GM21447 (cell line): ENCODE data around the gene NEO1.

Source experiments
- ATAC-seq: cut with Tn5 transposase; IDR thresholded peaks from one replicate; pipeline ENCODE4 v1.9.1; 2021; ENCODE audit not compliant: unreplicated experiment

NEO1 gene

DNA sequence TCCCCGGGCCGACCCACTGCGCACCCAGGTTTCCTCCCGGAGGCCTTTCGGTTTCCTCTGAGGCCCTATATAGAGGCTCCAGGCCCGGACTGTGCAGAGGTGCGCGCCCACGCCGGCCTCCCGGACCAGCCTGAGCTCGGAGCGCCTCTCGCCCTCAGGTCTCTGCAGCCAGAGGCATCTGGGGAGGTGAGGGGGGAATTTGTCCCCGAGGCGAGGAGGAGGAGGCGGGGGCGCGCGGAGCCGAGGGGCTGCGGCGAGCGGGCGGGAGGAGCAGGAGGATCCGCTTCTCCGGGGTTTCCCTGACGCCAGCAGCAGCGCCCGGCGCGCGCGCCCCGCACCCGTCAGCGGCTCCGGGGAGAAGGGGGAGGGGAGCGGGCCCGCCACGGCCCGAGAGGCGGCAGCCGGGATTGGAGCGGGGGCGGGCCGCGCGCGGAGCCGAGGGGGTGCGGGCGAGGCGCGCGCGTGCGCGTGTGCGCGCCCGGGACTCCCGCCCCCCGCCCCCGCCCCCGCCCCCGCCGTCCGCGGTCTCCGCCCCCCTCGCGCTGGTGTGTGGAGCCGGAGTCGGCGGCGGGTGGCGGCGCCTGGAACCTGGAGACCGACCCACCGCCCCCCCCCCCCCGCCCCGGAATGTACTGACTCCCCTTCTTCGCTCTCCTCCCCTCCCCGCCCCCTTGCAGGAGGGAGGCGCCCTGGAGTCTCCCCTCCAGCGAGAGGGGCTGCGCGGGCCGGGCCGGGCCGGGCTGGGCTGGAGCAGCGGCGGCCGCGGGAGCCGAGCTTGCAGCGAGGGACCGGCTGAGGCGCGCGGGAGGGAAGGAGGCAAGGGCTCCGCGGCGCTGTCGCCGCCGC is at the start of gene NEO1:
Gene NEO1, plus strand, starts transcription at position 657 of the 846 bp plus-strand sequence. CDS start 213 bp downstream, outside the sequence.
- ATAC-seq = peak; percentile 60

DNA sequence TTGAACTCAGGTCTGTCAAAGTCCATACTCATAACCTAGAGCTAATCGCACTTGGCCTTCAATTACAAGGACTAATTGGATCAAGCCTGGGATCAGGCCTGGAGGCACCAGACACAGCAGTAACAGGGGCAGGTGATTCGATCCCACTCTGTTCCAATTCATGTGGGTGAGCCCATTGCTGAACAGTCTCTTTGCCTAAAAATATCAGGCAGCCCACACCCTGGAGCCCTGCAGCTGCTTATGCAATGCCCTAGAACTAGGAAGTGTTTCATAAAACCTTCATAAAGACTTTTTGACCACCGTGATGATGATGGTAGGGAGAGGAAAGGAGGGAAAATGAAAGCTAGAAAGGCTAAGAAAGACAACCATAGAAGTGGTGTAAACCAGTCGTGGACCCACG is 47.8 kb upstream of the NEO1 start:
- no peak for ATAC-seq

GRCh38 chr15:73005032-73005431 is 47.2 kb upstream of the NEO1 start:
- no peak for ATAC-seq

DNA sequence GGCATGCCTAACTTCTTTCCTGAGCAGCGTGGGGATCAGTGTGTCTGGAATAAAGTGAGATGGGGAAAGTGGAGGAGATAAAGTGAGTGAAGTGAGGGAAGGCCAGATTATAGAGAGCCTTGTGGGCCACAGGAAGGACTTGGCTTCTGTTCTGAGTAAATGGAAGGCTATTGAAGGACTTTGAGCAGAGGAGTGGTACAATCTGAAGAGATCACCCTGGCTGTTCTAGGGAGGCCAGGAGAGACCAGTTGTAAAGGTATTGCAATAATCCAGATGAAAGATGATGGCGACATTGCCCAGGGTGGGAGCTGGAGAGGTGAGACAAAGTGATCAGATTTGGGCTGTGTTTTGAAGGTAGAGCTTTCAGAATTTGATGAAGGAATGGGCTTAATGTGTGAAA is 46.8 kb upstream of the NEO1 start:
- no peak for ATAC-seq

GRCh38 chr15:73006523-73006922 is 45.7 kb upstream of the NEO1 start:
- ATAC-seq = no peak

- ATAC-seq = no peak
Observed at GRCh38 chr15:73009066-73010056, 42.9 kb upstream of the NEO1 start.

DNA sequence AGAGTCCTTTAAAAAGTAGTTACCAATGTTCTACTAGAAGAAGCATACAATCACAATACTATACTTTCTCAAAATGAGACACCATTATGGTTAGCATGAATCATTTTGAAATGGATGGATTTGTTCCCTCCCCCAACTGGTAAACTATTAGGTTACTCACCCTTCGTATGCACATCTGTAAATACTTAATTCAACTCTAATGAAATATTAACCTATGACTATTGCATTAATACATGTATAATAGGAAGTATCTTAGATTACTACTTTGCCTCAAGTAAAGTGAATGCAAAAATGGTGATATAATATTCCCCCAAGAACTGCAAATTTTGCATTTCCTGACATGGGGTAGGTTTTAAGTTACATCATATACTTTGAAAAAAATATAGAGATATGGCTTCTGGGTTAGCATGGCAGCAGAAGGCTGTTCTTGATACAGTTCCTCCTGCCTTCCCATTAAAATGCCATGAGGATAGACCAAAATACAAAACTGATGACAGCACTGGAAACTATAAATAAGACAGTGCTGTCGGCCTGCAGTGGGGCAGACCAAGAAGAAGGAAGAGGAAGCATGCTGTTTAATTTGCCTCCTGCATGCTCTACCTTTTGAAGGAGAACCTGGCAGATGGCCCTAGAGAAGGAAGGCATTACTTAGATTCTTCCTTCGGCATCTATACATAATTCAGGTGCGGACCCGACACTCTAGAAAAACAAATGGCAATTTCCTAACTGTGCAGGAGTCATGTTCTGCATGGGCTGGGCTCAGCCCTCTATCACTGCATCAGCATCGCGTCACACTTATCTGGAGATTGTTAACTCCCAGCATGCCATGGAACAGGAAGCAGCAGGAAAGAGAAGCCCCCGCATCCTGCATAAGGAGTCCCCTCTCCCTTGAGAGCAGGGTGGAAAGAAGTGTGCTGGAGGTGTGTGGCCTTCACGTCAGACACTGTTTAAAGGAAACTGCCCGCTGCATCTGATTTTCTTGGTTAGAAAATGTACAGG is 41.8 kb upstream of the NEO1 start:
- ATAC-seq = no peak

DNA sequence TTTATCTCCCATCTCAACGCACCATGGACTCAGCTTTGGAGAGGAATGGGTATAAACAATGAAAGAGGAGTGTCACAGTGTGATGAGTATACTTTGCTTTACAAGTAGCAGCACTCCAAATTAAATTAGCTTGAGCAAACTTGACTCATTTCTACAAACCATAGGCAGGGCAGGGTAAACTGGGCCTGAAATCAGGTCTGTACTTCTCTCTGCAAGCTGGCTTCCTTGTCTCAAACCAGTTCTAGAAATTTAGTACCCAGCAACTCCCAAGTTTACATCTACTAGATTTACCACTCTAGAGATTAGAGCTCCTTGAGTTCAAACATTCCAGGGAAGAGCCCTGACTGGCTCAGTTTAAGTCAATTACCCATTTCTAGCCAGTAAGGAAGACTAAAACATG is 37.4 kb upstream of the NEO1 start:
- ATAC-seq = no peak

DNA sequence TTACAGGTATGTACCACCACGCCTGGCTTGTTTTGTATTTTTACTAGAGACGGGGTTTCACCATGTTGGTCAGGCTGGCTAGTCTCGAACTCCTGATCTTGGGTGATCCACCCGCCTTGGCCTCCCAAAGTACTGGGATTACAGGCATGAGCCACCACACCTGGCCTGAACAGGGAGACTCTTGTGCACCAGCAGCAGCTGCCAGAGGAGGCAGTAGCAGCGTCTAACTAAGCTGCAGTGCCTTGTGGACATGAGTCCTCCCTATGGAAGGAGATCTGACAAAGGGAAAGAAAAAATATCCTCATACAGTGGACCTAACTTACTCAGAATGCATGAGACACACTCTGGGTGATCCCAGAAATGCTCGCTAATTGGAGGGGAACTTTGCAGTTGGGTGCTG is 36.8 kb upstream of the NEO1 start:
- no peak for ATAC-seq

DNA sequence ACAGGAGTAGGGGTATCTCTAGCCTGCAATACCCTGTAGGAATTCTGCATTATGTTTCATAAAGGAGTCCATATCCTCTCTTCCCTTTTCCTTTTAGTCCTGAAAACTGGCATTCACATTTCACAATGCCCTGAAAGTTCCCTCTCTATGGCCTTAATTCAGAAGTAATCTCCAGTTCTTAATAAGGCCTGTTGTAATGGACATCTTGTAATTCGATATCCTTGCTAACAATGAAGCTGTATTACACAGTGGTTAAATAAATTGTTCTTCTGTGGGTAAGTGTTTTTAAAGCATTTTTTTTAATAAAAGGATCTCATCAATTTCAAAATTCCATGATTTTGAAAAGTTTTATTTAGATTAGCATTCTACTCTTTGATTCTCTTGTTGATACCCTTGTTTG is 34.3 kb upstream of the NEO1 start:
- ATAC-seq = no peak

DNA sequence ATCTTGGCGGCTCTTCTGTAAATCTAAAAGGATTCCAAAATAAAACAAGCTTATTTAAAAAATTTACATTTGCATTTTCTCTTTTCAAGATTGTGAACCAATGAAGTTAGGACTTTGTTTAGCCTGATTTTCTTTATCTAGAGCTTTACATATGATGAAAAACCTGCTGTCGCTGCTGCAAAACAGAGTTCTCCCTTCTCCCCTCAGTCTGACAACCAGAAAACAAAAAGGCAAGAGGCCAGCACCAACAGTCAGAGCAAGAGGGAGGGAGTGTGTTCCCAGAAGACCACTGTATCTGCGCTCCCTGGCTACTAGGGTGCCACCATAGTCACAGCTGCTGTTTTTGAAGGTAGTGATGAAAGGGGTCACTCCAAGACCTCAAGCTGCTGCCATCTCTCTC is 33.1 kb upstream of the NEO1 start:
- ATAC-seq = no peak

- no peak for ATAC-seq
Observed at GRCh38 chr15:73019601-73020146, 32.6 kb upstream of the NEO1 start.

GRCh38 chr15:73021139-73021621 is 31.1 kb upstream of the NEO1 start:
- no peak for ATAC-seq

DNA sequence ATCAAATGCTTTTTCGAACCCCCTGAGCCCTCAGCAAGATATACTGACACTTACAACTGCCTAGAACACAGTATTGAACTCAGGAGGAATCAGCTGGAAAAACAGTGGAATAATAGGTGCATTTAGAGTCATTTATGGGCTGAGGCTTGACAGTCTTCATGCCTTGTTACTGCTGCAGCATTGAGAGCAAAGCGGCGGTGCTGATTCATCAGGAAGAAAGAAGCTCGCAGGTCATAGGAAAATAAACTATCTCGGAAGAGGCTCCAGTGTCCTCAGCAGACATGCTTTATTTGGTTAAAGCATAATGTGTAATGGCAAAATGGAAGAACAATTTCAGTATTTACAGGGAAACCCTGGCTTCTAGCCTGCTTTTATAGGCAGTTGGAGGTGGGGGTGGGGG is 30.1 kb upstream of the NEO1 start:
- ATAC-seq = no peak

GRCh38 chr15:73023071-73023470 is 29.2 kb upstream of the NEO1 start:
- ATAC-seq = no peak

GRCh38 chr15:73024168-73024567 is 28.1 kb upstream of the NEO1 start:
- no peak for ATAC-seq

GRCh38 chr15:73026511-73027054 is 25.7 kb upstream of the NEO1 start:
- no peak for ATAC-seq

DNA sequence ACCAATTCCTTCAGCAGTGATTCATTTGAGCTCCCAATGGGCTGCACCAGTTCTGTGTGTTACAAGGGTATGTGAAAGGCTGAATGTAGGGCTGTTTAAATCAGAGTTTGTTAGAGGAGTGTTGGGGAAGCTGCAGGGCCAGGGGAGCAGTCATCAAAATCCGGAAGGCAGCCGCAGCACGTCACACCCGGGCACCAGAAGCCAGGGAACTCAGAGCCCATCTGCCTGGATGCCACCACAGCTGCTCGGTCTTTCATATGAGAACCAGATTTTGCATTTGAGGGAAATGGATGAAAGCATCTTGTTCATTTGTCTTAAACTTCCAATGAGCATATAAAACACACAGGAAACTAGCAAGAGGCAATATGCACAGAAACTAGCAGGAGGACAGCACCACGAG is 24.2 kb upstream of the NEO1 start:
- ATAC-seq = no peak

DNA sequence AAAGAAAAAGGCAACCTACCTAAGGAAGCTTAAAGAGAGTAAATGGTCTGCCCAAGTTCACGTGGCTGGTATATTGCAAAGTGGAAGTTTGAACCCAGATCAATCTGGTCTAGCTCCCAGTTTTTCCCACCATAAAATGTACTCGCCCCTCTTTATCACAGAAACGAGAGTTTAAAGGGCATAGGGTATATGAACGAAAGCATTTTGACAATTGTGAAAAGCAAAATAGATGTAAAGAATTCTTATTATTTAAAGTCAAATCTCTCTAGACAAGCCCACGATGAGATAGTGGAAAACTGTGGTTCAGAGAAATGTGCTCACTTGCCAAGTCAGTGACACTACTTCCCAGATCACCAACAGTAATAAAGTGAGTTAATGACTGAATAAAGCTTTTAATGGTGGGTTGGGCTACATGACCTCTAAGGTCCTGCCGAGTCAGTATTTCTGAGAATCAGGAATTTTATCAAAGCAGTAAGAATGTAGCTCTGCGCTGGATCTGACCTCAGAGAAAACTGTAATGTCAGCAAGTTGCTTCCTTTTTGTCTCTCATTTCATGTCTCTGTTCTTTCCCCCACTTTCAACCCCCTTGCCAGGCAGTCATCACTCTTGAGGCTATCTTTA is 23.3 kb upstream of the NEO1 start:
- ATAC-seq = no peak
